ENCODE data around the gene RTN4R. TPM values are rescaled to one million over a fixed set of nuclear protein-coding genes. Genes with fewer than 3 reads are reported as not detected.

Gene RTN4R
- total and polyA plus RNA-seq, 2 of the 4 experiments (the other 2 are of a cell fraction) = 0.18 to 0.94 TPM

- Histone ChIP-seq H4K8ac (ENCODE audit: low read depth in 2 of 2, low read length in 2 of 2) (no peak overlapping the region), H2AFZ (replicated peaks; ENCODE audit: low read length, poor library complexity) (peak overlapping the region; percentile 33), H2BK20ac (ENCODE audit: low read depth, low read length) (no peak overlapping the region), H3K56ac (ENCODE audit: extremely low read depth, insufficient read depth, low read length) (no peak overlapping the region), H3K18ac (ENCODE audit: low read depth, low read length) (no peak overlapping the region), H4K91ac (ENCODE audit: insufficient read depth, low read depth, low read length) (no peak overlapping the region), H2BK15ac (ENCODE audit: low read depth, low read length) (no peak overlapping the region), H3K4me1 (ENCODE audit: control insufficient read depth, insufficient read depth, low read length) (peaks cover 3% of the 10 kb centered on the region), H3K4ac (ENCODE audit: low read depth, low read length) (no peak overlapping the region), H4K20me1 (ENCODE audit: insufficient read depth, low read length) (no peaks in the 10 kb centered on the region), H3K4me2 (ENCODE audit: low read depth, low read length) (no peak overlapping the region), H2BK120ac (ENCODE audit: low read depth, low read length) (no peak overlapping the region), H3K36me3 (ENCODE audit: control insufficient read depth, insufficient read depth, low read length) (no peaks in the 10 kb centered on the region), H2BK5ac (ENCODE audit: low read depth, low read length, poor library complexity, severe bottlenecking) (no peak overlapping the region), H2AK9ac (replicated peaks; ENCODE audit: low read depth, low read length, poor library complexity) (no peak overlapping the region), H4K5ac (ENCODE audit: low read depth, low read length) (no peak overlapping the region), H3K9me3 (ENCODE audit: control insufficient read depth, insufficient read depth, low read length) (no peaks in the 10 kb centered on the region), H3K23ac (ENCODE audit: low read depth, low read length) (no peak overlapping the region), H3K9me1 (ENCODE audit: insufficient read depth, low read length) (no peaks in the 10 kb centered on the region), H2AK5ac (ENCODE audit: low read depth, low read length) (no peak overlapping the region), H3K9ac (ENCODE audit: low read depth, low read length) (no peak overlapping the region), H3K4me3 (ENCODE audit: insufficient read depth, low read depth, low read length) (no peak overlapping the region), H3K27me3 (ENCODE audit: control insufficient read depth, insufficient read depth, low read length) (peaks cover 20% of the 10 kb centered on the region; the same call in 1 of the 2 replicates), H3K14ac (replicated peaks; ENCODE audit: low read depth, low read length) (no peak overlapping the region), H3K79me1 (ENCODE audit: low read depth in 1 of 2, low read length in 2 of 2) (no peaks in the 10 kb centered on the region), H3K27ac (ENCODE audit: insufficient read depth, low read length) (no peak overlapping the region)
- in situ Hi-C loops (cut with MboI; ENCODE audit: low sequenced_read_pairs) = no loop called here
- DNase-seq = no peak
- peak; percentile 27; the same call in 1 of the 2 replicates for ATAC-seq (ENCODE audit: low read depth)
- WGBS, 2 experiments (ENCODE audit: extremely low coverage in 2 of 2, insufficient read length in 1 of 2) = 53% methylated on average over 2 of the region's 6 CpGs; no CpG with 5 or more reads in 1 of the 2 experiments
- ChIA-PET CTCF (no interaction called here), POLR2A (ENCODE audit: unreplicated experiment) (no interaction called here)
- TF ChIP-seq ELK1 (IDR thresholded peaks at IDR 0.05; ENCODE audit: borderline replicate concordance, low read depth, low read length) = no peak
- peak; percentile 25; the same call in 1 of the 2 replicates for TF ChIP-seq CTCF (conservative IDR thresholded peaks at IDR 0.05; ENCODE audit: low read depth, low read length)
- no TSS peak for BruUV-seq (replicated peaks)
- dilution Hi-C loops (cut with HindIII; ENCODE audit: low sequenced_read_pairs, unreplicated experiment) = no loop called here
- intact Hi-C loops (cut with micrococcal nuclease) = loop anchor here (2.0 kb wide), 1 partner anchor 26 kb away; no protein-coding TSS in a partner anchor
Measured at GRCh38 chr22:20238536-20238900, 29.6 kb downstream of the RTN4R start.

Data from IMR-90 (cell line).